ENCODE measurements around the gene PTPN13. TPM values are rescaled to one million over a fixed set of nuclear protein-coding genes. Genes with fewer than 3 reads are reported as not detected.

Gene PTPN13
- total RNA-seq, 2 experiments from 2014 or later = 3.9 to 4.1 TPM

DNA sequence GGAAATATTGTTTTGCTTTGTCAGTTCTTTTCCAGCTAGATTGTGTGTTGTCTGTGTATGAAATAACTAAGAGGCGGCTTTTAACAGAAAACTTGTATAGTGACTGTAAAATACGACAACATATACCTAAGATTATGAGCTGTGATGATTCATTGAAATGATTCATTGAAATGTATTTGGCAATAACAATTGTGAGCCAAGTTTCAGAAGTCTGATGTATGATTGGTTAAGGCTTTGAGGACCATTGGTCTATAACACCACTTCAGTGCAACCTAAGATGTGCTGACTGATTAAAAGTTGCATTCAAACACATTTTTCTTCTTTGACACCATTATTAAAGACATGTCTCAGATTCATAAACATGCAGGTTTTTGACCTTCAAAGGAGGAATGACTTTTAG is 76.6 kb downstream of the PTPN13 start:
- H3K4me3 ChIP-seq (ENCODE audit: low read length) = no peak overlapping the region
- Mint-ChIP-seq H3K27me3 (no peaks in the 10 kb centered on the region), H3K27ac (no peak overlapping the region), H3K9me3 (no peaks in the 10 kb centered on the region), H3K36me3 (ENCODE audit: low read depth) (no peaks in the 10 kb centered on the region), H3K4me1 (ENCODE audit: low read depth) (no peaks in the 10 kb centered on the region), H3K4me3 (no peak overlapping the region)
- H3K36me3 ChIP-seq (ENCODE audit: insufficient read depth, low read length) = no peaks in the 10 kb centered on the region
- no peak overlapping the region for H3K27ac ChIP-seq (ENCODE audit: low read depth in 1 of 2, low read length in 2 of 2)
- H3K4me1 ChIP-seq (ENCODE audit: insufficient read depth, low read length) = no peaks in the 10 kb centered on the region
- intact Hi-C loops (cut with DNase I, micrococcal nuclease) = no loop called here
- POLR2A ChIA-PET = no interaction called here
- DNase-seq (no peak), ATAC-seq (ENCODE audit: poor library complexity) (no peak)
- peaks cover 0 to 3% of the 10 kb centered on the region in 2 experiments for H3K9me3 ChIP-seq (ENCODE audit: control insufficient read depth in 1 of 2, insufficient read depth in 1 of 2, low read length in 2 of 2)
- TF ChIP-seq CTCF (IDR thresholded peaks at IDR 0.05) = no peak
- CTCF ChIA-PET = no interaction called here
- no peaks in the 10 kb centered on the region for H3K27me3 ChIP-seq (ENCODE audit: control insufficient read depth in 1 of 2, insufficient read depth in 2 of 2, low read length in 2 of 2)

DNA sequence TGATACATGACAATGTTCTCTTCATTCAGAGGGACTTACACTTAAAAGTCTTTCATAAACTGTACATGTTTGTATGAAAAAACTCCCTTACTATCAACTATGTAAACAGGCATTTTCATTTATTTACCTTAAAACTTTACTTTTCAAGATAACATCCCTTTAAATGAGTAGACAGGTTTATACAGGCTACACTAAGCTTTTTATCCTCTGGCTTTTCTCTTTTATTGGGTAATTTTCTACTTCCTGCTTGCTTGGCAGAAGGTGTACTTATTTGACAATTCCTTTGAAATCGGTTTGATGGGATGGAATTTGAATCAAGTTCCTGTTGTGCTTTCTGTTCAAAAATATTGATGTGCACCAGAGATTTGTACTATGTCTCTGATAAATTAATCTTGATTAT is 81.4 kb downstream of the PTPN13 start:
- Histone ChIP-seq H3K4me3 (ENCODE audit: low read length) (no peak overlapping the region), H3K9me3 (ENCODE audit: control insufficient read depth in 1 of 2, insufficient read depth in 1 of 2, low read length in 2 of 2) (peaks cover 0 to 3% of the 10 kb centered on the region in 2 experiments), H3K27me3 (ENCODE audit: control insufficient read depth in 1 of 2, insufficient read depth in 2 of 2, low read length in 2 of 2) (no peaks in the 10 kb centered on the region), H3K27ac (ENCODE audit: low read depth in 1 of 2, low read length in 2 of 2) (no peak overlapping the region), H3K4me1 (ENCODE audit: insufficient read depth, low read length) (no peaks in the 10 kb centered on the region), H3K36me3 (ENCODE audit: insufficient read depth, low read length) (no peaks in the 10 kb centered on the region)
- H3K9me3 Mint-ChIP-seq = no peaks in the 10 kb centered on the region
- no peak for TF ChIP-seq CTCF (IDR thresholded peaks at IDR 0.05)
- no peaks in the 10 kb centered on the region for H3K36me3 Mint-ChIP-seq (ENCODE audit: low read depth)
- no peak for ATAC-seq (ENCODE audit: poor library complexity)
- ChIA-PET CTCF (no interaction called here), POLR2A (no interaction called here)
- no peak for DNase-seq
- no peak overlapping the region for H3K27ac Mint-ChIP-seq
- no peaks in the 10 kb centered on the region for H3K27me3 Mint-ChIP-seq
- H3K4me3 Mint-ChIP-seq = no peak overlapping the region
- intact Hi-C loops (cut with DNase I, micrococcal nuclease) = no loop called here
- no peaks in the 10 kb centered on the region for H3K4me1 Mint-ChIP-seq (ENCODE audit: low read depth)

GRCh38 chr4:86678796-86679195 is 84.7 kb downstream of the PTPN13 start:
- H3K27ac ChIP-seq (ENCODE audit: low read depth in 1 of 2, low read length in 2 of 2) = no peak overlapping the region
- ATAC-seq (ENCODE audit: poor library complexity) = no peak

More at GRCh38 chr4:86678796-86679195, 84.7 kb downstream of the PTPN13 start:
- TF ChIP-seq CTCF (IDR thresholded peaks at IDR 0.05) = no peak
- CTCF ChIA-PET = no interaction called here
- no peak for DNase-seq
- Histone ChIP-seq H3K4me1 (ENCODE audit: insufficient read depth, low read length) (no peaks in the 10 kb centered on the region), H3K9me3 (ENCODE audit: control insufficient read depth in 1 of 2, insufficient read depth in 1 of 2, low read length in 2 of 2) (peaks cover 0 to under 1% of the 10 kb centered on the region in 2 experiments), H3K36me3 (ENCODE audit: insufficient read depth, low read length) (no peaks in the 10 kb centered on the region), H3K27me3 (ENCODE audit: control insufficient read depth in 1 of 2, insufficient read depth in 2 of 2, low read length in 2 of 2) (no peaks in the 10 kb centered on the region), H3K4me3 (ENCODE audit: low read length) (no peak overlapping the region)
- no peak overlapping the region for H3K27ac Mint-ChIP-seq
- no peaks in the 10 kb centered on the region for H3K36me3 Mint-ChIP-seq (ENCODE audit: low read depth)
- POLR2A ChIA-PET = no interaction called here
- intact Hi-C loops (cut with DNase I, micrococcal nuclease) = no loop called here
- H3K27me3 Mint-ChIP-seq = no peaks in the 10 kb centered on the region
- H3K4me3 Mint-ChIP-seq = no peak overlapping the region
- H3K9me3 Mint-ChIP-seq = no peaks in the 10 kb centered on the region
- no peaks in the 10 kb centered on the region for H3K4me1 Mint-ChIP-seq (ENCODE audit: low read depth)

Measured in CD4-positive, alpha-beta T cell (primary cell).